ENCODE measurements around the gene DNASE1L2. TPM values are rescaled to one million over a fixed set of nuclear protein-coding genes. Genes with fewer than 3 reads are reported as not detected.

The DNASE1L2 gene
- total and polyA plus RNA-seq, 10 of the 15 experiments (the other 5 are each of a cell fraction or from before 2014, with no cell fraction given): 0.06 to 1.5 (median 0.29) TPM

- no peaks in the 10 kb centered on the region; the same call in 1 of the 2 replicates for H3K4me1 ChIP-seq (ENCODE audit: control insufficient read depth, insufficient read depth, low read length)
- FAIRE-seq: no peak
- H3K4me3 ChIP-seq: no peak overlapping the region
- no TSS peak for BruUV-seq (replicated peaks)
- POLR2A ChIA-PET: no interaction called here
- H2AFZ ChIP-seq (ENCODE audit: control insufficient read depth, low read depth, low read length): no peak overlapping the region
- DNase-seq (ENCODE audit: low read depth, low spot score): no peak
- RAD21 ChIA-PET (ENCODE audit: unreplicated experiment): no interaction called here
- ATAC-seq: no peak
- H3K27ac ChIP-seq (ENCODE audit: control insufficient read depth, insufficient read depth): no peak overlapping the region
- CTCF ChIA-PET: no interaction called here
- in situ Hi-C loops (cut with MboI) (no loop called here), intact Hi-C loops (cut with micrococcal nuclease; ENCODE audit: unreplicated experiment) (no loop called here)
- H3K27me3 ChIP-seq (replicated peaks in 1 of 2; ENCODE audit: control insufficient read depth in 2 of 2, insufficient read depth in 2 of 2, low read length in 1 of 2): peaks cover 3 to 5% of the 10 kb centered on the region in 2 experiments; a peak in 3 of 4 replicates
- no peaks in the 10 kb centered on the region for H4K20me1 ChIP-seq (ENCODE audit: control insufficient read depth, insufficient read depth)
- H3K4me2 ChIP-seq (ENCODE audit: control insufficient read depth, insufficient read depth): no peak overlapping the region
- H3K9me3 ChIP-seq (replicated peaks; ENCODE audit: control insufficient read depth, insufficient read depth, low read length): no peaks in the 10 kb centered on the region
- H3K36me3 ChIP-seq (ENCODE audit: control insufficient read depth in 2 of 2, insufficient read depth in 2 of 2, low read length in 1 of 2): no peaks in the 10 kb centered on the region
- WGBS (ENCODE audit: insufficient coverage, insufficient replicate concordance, low lambda C conversion rate, missing lambda C conversion rate): 35% methylated on average over 20 of the region's 24 CpGs
- no peaks in the 10 kb centered on the region for H3K79me2 ChIP-seq (ENCODE audit: control insufficient read depth, insufficient read depth, low read length)
- SMC1A ChIA-PET (ENCODE audit: uncharacterized antibody, unreplicated experiment): no interaction called here
- no peak overlapping the region for H3K9ac ChIP-seq (ENCODE audit: control insufficient read depth, insufficient read depth, low read length)
- TF ChIP-seq HDAC6 (IDR thresholded peaks at IDR 0.05; ENCODE audit: unreplicated experiment) (no peak), USF1 (IDR thresholded peaks at IDR 0.05; ENCODE audit: borderline replicate concordance, extremely low read length, insufficient read depth, low read depth, low read length) (no peak), BHLHE40 (IDR thresholded peaks at IDR 0.05; ENCODE audit: borderline replicate concordance in 1 of 2, low read depth in 2 of 2, low read length in 1 of 2) (0 out of 4 replicates have a peak, but pooled peaks of 1 of the 2 experiments have one; percentile 6)
- TF ChIP-seq, protein P1, sequence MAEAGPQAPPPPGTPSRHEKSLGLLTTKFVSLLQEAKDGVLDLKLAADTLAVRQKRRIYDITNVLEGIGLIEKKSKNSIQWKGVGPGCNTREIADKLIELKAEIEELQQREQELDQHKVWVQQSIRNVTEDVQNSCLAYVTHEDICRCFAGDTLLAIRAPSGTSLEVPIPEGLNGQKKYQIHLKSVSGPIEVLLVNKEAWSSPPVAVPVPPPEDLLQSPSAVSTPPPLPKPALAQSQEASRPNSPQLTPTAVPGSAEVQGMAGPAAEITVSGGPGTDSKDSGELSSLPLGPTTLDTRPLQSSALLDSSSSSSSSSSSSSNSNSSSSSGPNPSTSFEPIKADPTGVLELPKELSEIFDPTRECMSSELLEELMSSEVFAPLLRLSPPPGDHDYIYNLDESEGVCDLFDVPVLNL (IDR thresholded peaks at IDR 0.05; ENCODE audit: low read depth, low read length): no peak
- TF ChIP-seq, protein P2, sequence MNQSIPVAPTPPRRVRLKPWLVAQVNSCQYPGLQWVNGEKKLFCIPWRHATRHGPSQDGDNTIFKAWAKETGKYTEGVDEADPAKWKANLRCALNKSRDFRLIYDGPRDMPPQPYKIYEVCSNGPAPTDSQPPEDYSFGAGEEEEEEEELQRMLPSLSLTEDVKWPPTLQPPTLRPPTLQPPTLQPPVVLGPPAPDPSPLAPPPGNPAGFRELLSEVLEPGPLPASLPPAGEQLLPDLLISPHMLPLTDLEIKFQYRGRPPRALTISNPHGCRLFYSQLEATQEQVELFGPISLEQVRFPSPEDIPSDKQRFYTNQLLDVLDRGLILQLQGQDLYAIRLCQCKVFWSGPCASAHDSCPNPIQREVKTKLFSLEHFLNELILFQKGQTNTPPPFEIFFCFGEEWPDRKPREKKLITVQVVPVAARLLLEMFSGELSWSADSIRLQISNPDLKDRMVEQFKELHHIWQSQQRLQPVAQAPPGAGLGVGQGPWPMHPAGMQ (IDR thresholded peaks at IDR 0.05; ENCODE audit: borderline replicate concordance): no peak
Measured at GRCh38 chr16:2190002-2190658, 46.1 kb upstream of the DNASE1L2 start.

Measured in GM12878 (cell line).